GM23248 (cell line): ENCODE measurements around the gene SINHCAF.

ENCODE experiments used
- EZH2 ChIP-seq: fragments of 200-600 bp; sonication (generic); IDR thresholded peaks from 2 replicates; pipeline ENCODE4 v1.6.1; 2018; ENCODE audit warnings: antibody characterized with exemption, mild to moderate bottlenecking; ENCODE audit not compliant: insufficient read depth, poor library complexity, severe bottlenecking
- EZH2phosphoT487 ChIP-seq: fragments of 200-600 bp; sonication (generic); IDR thresholded peaks from 2 replicates; pipeline ENCODE4 v1.6.1; 2018; ENCODE audit warnings: antibody characterized with exemption, moderate library complexity, mild to moderate bottlenecking, low read depth; ENCODE audit not compliant: insufficient read depth

DNA sequence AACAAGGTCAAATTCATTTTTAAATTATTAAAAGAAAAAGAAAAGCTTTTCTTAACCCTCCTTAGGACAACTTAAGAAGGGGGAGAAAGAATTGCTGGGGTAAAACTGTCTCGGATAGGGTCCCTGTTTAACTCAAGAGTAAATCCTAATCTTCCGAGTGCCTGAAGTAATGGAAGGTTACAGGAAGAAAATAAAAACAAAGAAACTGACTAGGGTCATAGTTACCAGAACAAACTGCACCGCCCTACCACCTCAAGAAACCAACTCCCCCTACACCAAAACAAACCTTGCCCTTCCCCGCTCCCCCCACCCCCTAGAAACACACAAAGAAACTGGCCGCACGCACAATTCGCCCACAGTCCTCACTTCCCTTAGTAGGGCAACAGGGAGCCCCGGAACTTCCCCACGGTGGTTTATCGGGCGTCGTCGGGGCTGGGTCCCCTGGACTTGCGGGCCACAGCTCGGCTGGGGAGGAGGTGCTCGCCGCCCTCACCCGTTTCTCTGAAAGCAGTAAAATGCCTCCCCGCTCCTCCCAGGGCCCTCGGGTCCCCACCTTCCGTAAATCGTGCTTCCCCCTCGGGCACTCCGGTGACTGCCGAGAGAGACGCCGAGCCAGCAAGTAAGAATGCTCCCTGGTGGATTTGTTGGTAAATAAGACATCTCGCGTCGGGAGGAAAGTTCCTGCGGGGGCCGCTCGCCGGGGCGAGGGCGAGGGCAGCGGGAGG is 2.4 kb downstream of the SINHCAF start:
- TF ChIP-seq EZH2phosphoT487 (no peak), EZH2 (no peak)
